ENCODE data around the gene ASB10.
A peak's percentile ranks its signal among the peaks of the same experiment; 100 is the strongest.

The ASB10 gene

GRCh38 chr7:151134743-151135524 lies 52.1 kb downstream of the ASB10 start:
- no peak for DNase-seq

GRCh38 chr7:151133986-151134742 lies 52.9 kb downstream of the ASB10 start:
- DNase-seq, result no peak

- DNase-seq, result no peak
Measured at GRCh38 chr7:151133266-151133985, 53.6 kb downstream of the ASB10 start.

- no peak for DNase-seq
Measured at GRCh38 chr7:151132461-151133205, 54.4 kb downstream of the ASB10 start.

GRCh38 chr7:151131592-151132293 lies 55.3 kb downstream of the ASB10 start:
- DNase-seq, result no peak

GRCh38 chr7:151131224-151131591 lies 55.8 kb downstream of the ASB10 start:
- DNase-seq, result no peak

GRCh38 chr7:151130741-151131157 lies 56.3 kb downstream of the ASB10 start:
- DNase-seq, result no peak

- no peak for DNase-seq
Measured at GRCh38 chr7:151129960-151130591, 57.0 kb downstream of the ASB10 start.

GRCh38 chr7:151129117-151129959 lies 57.7 kb downstream of the ASB10 start:
- no peak for DNase-seq

GRCh38 chr7:151128716-151129115 lies 58.3 kb downstream of the ASB10 start:
- no peak for DNase-seq

GRCh38 chr7:151128144-151128543 lies 58.9 kb downstream of the ASB10 start:
- DNase-seq, result no peak

GRCh38 chr7:151126491-151127137 lies 60.4 kb downstream of the ASB10 start:
- peak; percentile 56 for DNase-seq

GRCh38 chr7:151125846-151126481 lies 61.1 kb downstream of the ASB10 start:
- no peak for DNase-seq
